HCEC 1CT (cell line): ENCODE data around the gene CCDC61.

ENCODE experiments used
- DNase-seq: peaks from one replicate; pipeline ENCODE4 v3.0.0-alpha.2; 2017

Gene CCDC61

GRCh38 chr19:46049597-46049996 lies 54.3 kb downstream of the CCDC61 start:
- no peak for DNase-seq

GRCh38 chr19:46052896-46053295 lies 57.6 kb downstream of the CCDC61 start:
- no peak for DNase-seq

- no peak for DNase-seq
Measured at GRCh38 chr19:46056536-46056935, 61.3 kb downstream of the CCDC61 start.

GRCh38 chr19:46058778-46059177 lies 63.5 kb downstream of the CCDC61 start:
- DNase-seq: no peak

- DNase-seq: no peak
Measured at GRCh38 chr19:46060012-46060411, 64.7 kb downstream of the CCDC61 start.

GRCh38 chr19:46063201-46063600 lies 67.9 kb downstream of the CCDC61 start:
- no peak for DNase-seq

GRCh38 chr19:46065486-46066071 lies 70.3 kb downstream of the CCDC61 start:
- peak; percentile 19 for DNase-seq

- DNase-seq: no peak
Measured at GRCh38 chr19:46066471-46066870, 71.2 kb downstream of the CCDC61 start.

- no peak for DNase-seq
Measured at GRCh38 chr19:46067691-46068090, 72.4 kb downstream of the CCDC61 start.
